MM.1S (cell line): ENCODE data around the gene SLC46A2.

ENCODE experiments used
- DNase-seq: peaks from one replicate; pipeline ENCODE4 v3.0.0-alpha.2; 2015
- H2AFZ ChIP-seq: fragments of 300-600 bp; sonication (generic); 2 replicates; pipeline ENCODE4 v1.6.0; 2016; ENCODE audit warnings: antibody characterized with exemption, low read length
- H3F3A ChIP-seq: fragments of 300-600 bp; sonication (generic); 2 replicates; pipeline ENCODE4 v1.6.1; 2016; ENCODE audit warnings: mild to moderate bottlenecking, antibody characterized with exemption, low read length, moderate library complexity, mixed read lengths; ENCODE audit not compliant: insufficient read depth
- H3K27ac ChIP-seq: fragments of 300-600 bp; sonication (generic); 2 replicates; pipeline ENCODE4 v1.5.1; 2016; ENCODE audit warnings: mild to moderate bottlenecking, low read length
- H3K27me3 ChIP-seq: fragments of 300-600 bp; sonication (generic); replicated peaks from 2 replicates; pipeline ENCODE4 v1.6.0; 2016; ENCODE audit warnings: low read length; ENCODE audit not compliant: insufficient read depth
- H3K36me3 ChIP-seq: fragments of 300-600 bp; sonication (generic); replicated peaks from 2 replicates; pipeline ENCODE4 v1.6.1; 2016; ENCODE audit warnings: mild to moderate bottlenecking, low read length, mixed read lengths; ENCODE audit not compliant: insufficient read depth
- H3K4me1 ChIP-seq: fragments of 300-600 bp; sonication (generic); 2 replicates; pipeline ENCODE4 v1.6.1; 2016; ENCODE audit warnings: low read length, mixed read lengths
- H3K4me2 ChIP-seq: fragments of 300-600 bp; sonication (generic); 2 replicates; pipeline ENCODE4 v1.6.0; 2016; ENCODE audit warnings: low read depth, low read length
- H3K4me3 ChIP-seq: fragments of 300-600 bp; sonication (generic); 2 replicates; pipeline ENCODE4 v1.5.1; 2016; ENCODE audit warnings: low read length, mixed read lengths
- H3K79me2 ChIP-seq: fragments of 300-600 bp; sonication (generic); 2 replicates; pipeline ENCODE4 v1.6.1; 2016; ENCODE audit warnings: mixed run types, low read length, mixed read lengths
- H3K9ac ChIP-seq: fragments of 300-600 bp; sonication (generic); 2 replicates; pipeline ENCODE4 v1.6.1; 2016; ENCODE audit warnings: low read length, mixed read lengths
- H3K9me2 ChIP-seq: fragments of 300-600 bp; sonication (generic); replicated peaks from 2 replicates; pipeline ENCODE4 v1.6.1; 2016; ENCODE audit warnings: mild to moderate bottlenecking, low read length, mixed read lengths; ENCODE audit not compliant: insufficient read depth
- H3K9me3 ChIP-seq: fragments of 300-600 bp; sonication (generic); replicated peaks from 2 replicates; pipeline ENCODE4 v1.6.1; 2016; ENCODE audit warnings: mild to moderate bottlenecking, low read length, mixed read lengths; ENCODE audit not compliant: insufficient read depth
- H4K20me1 ChIP-seq: fragments of 300-600 bp; sonication (generic); 2 replicates; pipeline ENCODE4 v1.6.1; 2016; ENCODE audit warnings: mild to moderate bottlenecking, low read length, moderate library complexity, mixed read lengths; ENCODE audit not compliant: insufficient read depth
- CTCF ChIP-seq: fragments of 300-600 bp; sonication (generic); IDR thresholded peaks from 2 replicates; pipeline ENCODE4 v1.5.1; 2016; ENCODE audit warnings: antibody characterized with exemption, low read length, mixed read lengths
- EZH2 ChIP-seq: fragments of 300-600 bp; sonication (generic); optimal IDR thresholded peaks from 2 replicates; pipeline ENCODE3; 2017; ENCODE audit warnings: low read depth, mild to moderate bottlenecking, antibody characterized with exemption, low read length, mixed read lengths
- EZH2phosphoT487 ChIP-seq: fragments of 300-600 bp; sonication (generic); IDR thresholded peaks from 2 replicates; pipeline ENCODE4 v1.6.1; 2018; ENCODE audit warnings: antibody characterized with exemption, low read length

SLC46A2 gene

DNA sequence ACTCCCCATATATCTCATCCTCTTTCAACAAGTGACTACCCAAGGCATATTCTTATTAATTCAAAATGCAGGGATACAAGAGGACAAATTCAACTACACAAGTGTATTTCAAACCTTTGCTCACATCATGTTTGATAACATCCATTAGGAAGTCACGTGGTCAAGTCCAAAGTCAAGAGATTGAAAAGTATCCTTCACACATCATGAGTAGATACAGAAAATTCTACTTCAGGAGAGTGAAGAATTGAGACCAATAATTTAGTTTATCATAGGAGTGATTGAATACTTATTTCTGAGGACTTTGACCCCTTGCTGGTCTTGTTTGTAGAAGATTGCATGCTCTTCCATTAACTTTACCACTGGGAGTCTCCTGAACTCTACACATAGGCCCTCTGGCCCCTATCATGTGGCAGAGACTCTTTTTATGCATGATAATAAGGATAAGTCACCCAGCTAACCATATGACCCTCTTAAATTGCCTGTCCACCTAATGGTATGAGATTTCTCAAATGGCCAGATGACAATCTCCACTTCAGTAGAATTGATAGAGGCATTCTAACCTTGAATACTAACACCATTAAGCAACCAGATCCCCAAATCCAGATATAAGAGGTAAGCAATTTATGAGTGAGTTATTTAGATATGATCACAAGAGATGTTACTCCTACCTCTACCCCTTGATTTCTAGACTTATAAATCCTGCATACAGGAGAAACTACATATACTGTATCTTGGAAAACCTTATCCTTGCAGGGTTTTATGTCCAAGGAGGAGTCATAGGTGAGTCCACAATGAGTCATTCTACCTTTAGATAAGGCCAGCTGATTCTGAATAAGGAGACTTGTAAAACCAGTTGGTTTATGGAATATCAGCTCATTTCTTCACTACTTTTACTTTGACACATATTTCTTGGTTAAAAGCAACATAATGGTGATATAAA is 26.6 kb upstream of the SLC46A2 start:
- H3K79me2 ChIP-seq: no peaks in the 10 kb centered on the region
- H3K9ac ChIP-seq: no peak overlapping the region
- H3K27me3 ChIP-seq: no peaks in the 10 kb centered on the region
- H3K27ac ChIP-seq: no peak overlapping the region
- H3K4me3 ChIP-seq: no peak overlapping the region
- no peaks in the 10 kb centered on the region for H3K9me2 ChIP-seq
- no peaks in the 10 kb centered on the region for H3K9me3 ChIP-seq
- H3F3A ChIP-seq: no peaks in the 10 kb centered on the region
- no peaks in the 10 kb centered on the region for H3K36me3 ChIP-seq
- no peak overlapping the region for H3K4me2 ChIP-seq
- no peak overlapping the region for H2AFZ ChIP-seq
- no peaks in the 10 kb centered on the region for H4K20me1 ChIP-seq
- no peaks in the 10 kb centered on the region for H3K4me1 ChIP-seq
- DNase-seq: no peak
- no peak for TF ChIP-seq EZH2phosphoT487
- no peak for TF ChIP-seq CTCF
- TF ChIP-seq EZH2: no peak

DNA sequence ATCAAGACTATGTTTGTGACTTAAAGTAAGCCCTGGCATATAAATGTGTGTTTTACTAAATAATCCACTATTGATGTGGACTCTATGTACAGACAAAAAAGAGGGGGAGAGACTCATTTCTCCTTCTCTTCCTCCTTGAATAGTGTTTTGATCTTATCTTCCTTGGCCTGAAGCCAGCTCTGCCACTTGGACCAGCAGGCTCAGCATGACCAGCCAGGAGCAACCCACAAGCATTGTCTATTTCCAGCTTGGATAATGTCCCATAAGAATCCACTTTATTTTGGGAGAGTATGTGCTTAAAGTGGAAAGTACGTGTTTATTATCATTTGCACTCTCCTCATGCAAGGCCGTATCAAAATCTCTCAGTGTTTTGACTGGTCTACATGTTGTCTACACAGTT is 23.8 kb upstream of the SLC46A2 start:
- no peak for DNase-seq

GRCh38 chr9:112913326-112913725 is 22.6 kb upstream of the SLC46A2 start:
- Histone ChIP-seq H3K4me2 (no peak overlapping the region), H3K9me2 (no peaks in the 10 kb centered on the region), H2AFZ (no peak overlapping the region), H3K36me3 (no peaks in the 10 kb centered on the region), H3F3A (no peaks in the 10 kb centered on the region), H3K9me3 (no peaks in the 10 kb centered on the region), H3K4me1 (no peaks in the 10 kb centered on the region), H3K79me2 (no peaks in the 10 kb centered on the region), H4K20me1 (no peaks in the 10 kb centered on the region), H3K27me3 (no peaks in the 10 kb centered on the region), H3K4me3 (no peak overlapping the region), H3K9ac (no peak overlapping the region), H3K27ac (no peak overlapping the region)
- no peak for DNase-seq
- TF ChIP-seq EZH2phosphoT487 (no peak), EZH2 (no peak), CTCF (no peak)

More for the DNA sequence above, 23.8 kb upstream of the SLC46A2 start:
- H3K27me3 ChIP-seq: no peaks in the 10 kb centered on the region
- no peaks in the 10 kb centered on the region for H3K36me3 ChIP-seq
- H3K4me1 ChIP-seq: no peaks in the 10 kb centered on the region
- no peaks in the 10 kb centered on the region for H3K9me2 ChIP-seq
- TF ChIP-seq EZH2phosphoT487: no peak
- no peak for TF ChIP-seq EZH2
- TF ChIP-seq CTCF: no peak
- H2AFZ ChIP-seq: no peak overlapping the region
- no peak overlapping the region for H3K27ac ChIP-seq
- no peaks in the 10 kb centered on the region for H3K79me2 ChIP-seq
- H3K4me2 ChIP-seq: no peak overlapping the region
- H4K20me1 ChIP-seq: no peaks in the 10 kb centered on the region
- no peaks in the 10 kb centered on the region for H3F3A ChIP-seq
- no peak overlapping the region for H3K4me3 ChIP-seq
- H3K9me3 ChIP-seq: no peaks in the 10 kb centered on the region
- H3K9ac ChIP-seq: no peak overlapping the region
